SU-DHL-6 (cell line): Measurements from ENCODE around the gene CUBN.

Experiments
- H2AFZ ChIP-seq: fragments of 200-600 bp; sonication (generic); 2 replicates; pipeline ENCODE4 v1.6.1; 2014; ENCODE audit warnings: low read depth, mild to moderate bottlenecking, moderate library complexity, mixed read lengths, antibody characterized with exemption, low read length; ENCODE audit not compliant: severe bottlenecking
- H3F3A ChIP-seq: fragments of 200-600 bp; shearing (Covaris generic); 2 replicates; pipeline ENCODE4 v1.6.0; 2016; ENCODE audit warnings: antibody characterized with exemption, mild to moderate bottlenecking; ENCODE audit not compliant: insufficient read depth
- H3K27ac ChIP-seq: fragments of 200-600 bp; sonication (generic); 2 replicates; pipeline ENCODE4 v1.5.1; 2016; ENCODE audit warnings: low read depth, mild to moderate bottlenecking, low read length, moderate library complexity, mixed read lengths
- H3K27me3 ChIP-seq: fragments of 200-600 bp; sonication (generic), shearing (Covaris generic); 2 replicates; pipeline ENCODE4 v1.6.0; 2014; ENCODE audit warnings: mild to moderate bottlenecking, low read length
- H3K36me3 ChIP-seq: fragments of 200-600 bp; sonication (generic); 2 replicates; pipeline ENCODE4 v1.6.1; 2014; ENCODE audit warnings: mild to moderate bottlenecking, low read length, mixed read lengths
- H3K4me2 ChIP-seq: fragments of 300-600, 200-600 bp; shearing (Covaris generic), sonication (generic); 2 replicates; pipeline ENCODE4 v1.6.0; 2014; ENCODE audit warnings: low read length, low read depth, mild to moderate bottlenecking; ENCODE audit not compliant: poor library complexity, severe bottlenecking
- H3K4me3 ChIP-seq: fragments of 200-600 bp; sonication (generic); 2 replicates; pipeline ENCODE4 v1.5.1; 2014; ENCODE audit warnings: antibody characterized with exemption, low read length, mild to moderate bottlenecking, mixed read lengths; ENCODE audit not compliant: insufficient read depth, poor library complexity, severe bottlenecking
- H3K79me2 ChIP-seq: fragments of 200-600 bp; sonication (generic); 2 replicates; pipeline ENCODE4 v1.6.1; 2014; ENCODE audit warnings: mild to moderate bottlenecking, low read length, moderate library complexity; ENCODE audit not compliant: insufficient read depth
- H3K9ac ChIP-seq: fragments of 200-600 bp; sonication (generic); 2 replicates; pipeline ENCODE4 v1.7.0; 2014; ENCODE audit warnings: mild to moderate bottlenecking, low read length
- H3K9me2 ChIP-seq: fragments of 200-600 bp; sonication (generic); replicated peaks from 2 replicates; pipeline ENCODE4 v1.6.1; 2014; ENCODE audit warnings: low read length; ENCODE audit not compliant: insufficient read depth
- H3K9me3 ChIP-seq: fragments of 200-600 bp; sonication (generic); 2 replicates; pipeline ENCODE4 v1.6.1; 2014; ENCODE audit warnings: low read length, mixed read lengths; ENCODE audit not compliant: insufficient read depth
- H4K20me1 ChIP-seq: fragments of 200-600 bp; sonication (generic); 2 replicates; pipeline ENCODE4 v1.6.1; 2014; ENCODE audit warnings: low read depth, mild to moderate bottlenecking, antibody characterized with exemption, low read length, moderate library complexity, mixed read lengths
- EZH2phosphoT487 ChIP-seq: fragments of 200-600 bp; sonication (generic), shearing (Covaris generic); conservative IDR thresholded peaks from 2 replicates; pipeline ENCODE4 v1.6.1; 2018; ENCODE audit warnings: mild to moderate bottlenecking, antibody characterized with exemption, low read length, moderate library complexity, mixed read lengths
- TF ChIP-seq, protein P1 (sequence below): fragments of 200-600 bp; sonication (generic); IDR thresholded peaks from one replicate; pipeline ENCODE4 v1.5.1; 2017; ENCODE audit warnings: antibody characterized with exemption, mild to moderate bottlenecking, low read length, moderate library complexity; ENCODE audit not compliant: insufficient read depth, poor library complexity, severe bottlenecking

CUBN gene

DNA sequence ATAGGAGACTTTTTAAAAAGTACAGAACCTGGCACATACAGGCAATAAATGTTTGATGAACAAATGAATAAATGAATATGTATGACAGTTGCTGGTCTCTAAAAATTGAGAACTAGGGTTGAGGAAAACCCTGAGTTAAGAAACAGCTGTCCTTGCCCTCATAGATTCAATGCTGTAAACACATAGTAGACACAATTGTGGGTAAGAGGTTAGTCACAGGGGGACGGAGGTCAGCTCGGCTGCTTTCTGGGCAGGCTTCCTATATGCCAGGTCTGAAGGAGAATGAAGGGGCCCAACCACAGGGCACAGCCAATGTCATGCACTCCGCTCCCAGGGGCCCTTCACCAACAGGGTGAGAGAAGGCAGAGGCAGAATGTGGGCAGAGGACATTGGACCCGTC, 169.1 kb downstream of the CUBN start:
- no peaks in the 10 kb centered on the region for H3K9me2 ChIP-seq
- no peaks in the 10 kb centered on the region for H3K79me2 ChIP-seq
- H3K4me3 ChIP-seq = no peak overlapping the region
- TF ChIP-seq, protein P1, sequence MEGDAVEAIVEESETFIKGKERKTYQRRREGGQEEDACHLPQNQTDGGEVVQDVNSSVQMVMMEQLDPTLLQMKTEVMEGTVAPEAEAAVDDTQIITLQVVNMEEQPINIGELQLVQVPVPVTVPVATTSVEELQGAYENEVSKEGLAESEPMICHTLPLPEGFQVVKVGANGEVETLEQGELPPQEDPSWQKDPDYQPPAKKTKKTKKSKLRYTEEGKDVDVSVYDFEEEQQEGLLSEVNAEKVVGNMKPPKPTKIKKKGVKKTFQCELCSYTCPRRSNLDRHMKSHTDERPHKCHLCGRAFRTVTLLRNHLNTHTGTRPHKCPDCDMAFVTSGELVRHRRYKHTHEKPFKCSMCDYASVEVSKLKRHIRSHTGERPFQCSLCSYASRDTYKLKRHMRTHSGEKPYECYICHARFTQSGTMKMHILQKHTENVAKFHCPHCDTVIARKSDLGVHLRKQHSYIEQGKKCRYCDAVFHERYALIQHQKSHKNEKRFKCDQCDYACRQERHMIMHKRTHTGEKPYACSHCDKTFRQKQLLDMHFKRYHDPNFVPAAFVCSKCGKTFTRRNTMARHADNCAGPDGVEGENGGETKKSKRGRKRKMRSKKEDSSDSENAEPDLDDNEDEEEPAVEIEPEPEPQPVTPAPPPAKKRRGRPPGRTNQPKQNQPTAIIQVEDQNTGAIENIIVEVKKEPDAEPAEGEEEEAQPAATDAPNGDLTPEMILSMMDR = no peak
- TF ChIP-seq EZH2phosphoT487 = no peak
- H3K4me2 ChIP-seq = no peak overlapping the region
- no peaks in the 10 kb centered on the region for H3K36me3 ChIP-seq
- H3K9me3 ChIP-seq = no peaks in the 10 kb centered on the region
- no peak overlapping the region for H2AFZ ChIP-seq
- no peaks in the 10 kb centered on the region for H3F3A ChIP-seq
- no peak overlapping the region for H3K9ac ChIP-seq
- no peaks in the 10 kb centered on the region for H3K27me3 ChIP-seq
- H3K27ac ChIP-seq = no peak overlapping the region
- no peaks in the 10 kb centered on the region for H4K20me1 ChIP-seq

DNA sequence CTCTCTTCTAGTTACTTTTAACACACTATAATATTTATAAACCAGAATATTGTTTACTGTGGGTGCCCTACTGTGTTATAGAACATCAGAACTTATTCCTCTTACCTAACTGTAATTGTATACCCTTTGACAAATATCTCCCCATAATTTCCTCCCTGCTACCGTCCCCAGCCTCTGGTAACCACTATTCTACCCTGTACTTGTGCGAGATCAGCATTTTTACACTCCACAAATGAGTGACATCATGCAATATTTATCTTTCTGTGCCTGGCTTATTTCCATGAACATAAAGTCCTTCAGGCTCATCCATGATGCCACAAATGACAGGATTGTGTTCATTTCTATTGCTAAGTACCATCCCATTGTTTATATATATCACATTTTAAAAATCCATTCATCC, 172.6 kb downstream of the CUBN start:
- H3K9ac ChIP-seq = no peak overlapping the region
- no peaks in the 10 kb centered on the region for H3K36me3 ChIP-seq
- no peaks in the 10 kb centered on the region for H3K9me3 ChIP-seq
- no peak overlapping the region for H2AFZ ChIP-seq
- no peaks in the 10 kb centered on the region for H3F3A ChIP-seq
- no peaks in the 10 kb centered on the region for H3K9me2 ChIP-seq
- no peak for TF ChIP-seq EZH2phosphoT487
- TF ChIP-seq, protein P1 = no peak
- no peaks in the 10 kb centered on the region for H3K27me3 ChIP-seq
- no peaks in the 10 kb centered on the region for H3K79me2 ChIP-seq
- H3K4me2 ChIP-seq = no peak overlapping the region
- no peaks in the 10 kb centered on the region for H4K20me1 ChIP-seq
- no peak overlapping the region for H3K4me3 ChIP-seq
- H3K27ac ChIP-seq = no peak overlapping the region

DNA sequence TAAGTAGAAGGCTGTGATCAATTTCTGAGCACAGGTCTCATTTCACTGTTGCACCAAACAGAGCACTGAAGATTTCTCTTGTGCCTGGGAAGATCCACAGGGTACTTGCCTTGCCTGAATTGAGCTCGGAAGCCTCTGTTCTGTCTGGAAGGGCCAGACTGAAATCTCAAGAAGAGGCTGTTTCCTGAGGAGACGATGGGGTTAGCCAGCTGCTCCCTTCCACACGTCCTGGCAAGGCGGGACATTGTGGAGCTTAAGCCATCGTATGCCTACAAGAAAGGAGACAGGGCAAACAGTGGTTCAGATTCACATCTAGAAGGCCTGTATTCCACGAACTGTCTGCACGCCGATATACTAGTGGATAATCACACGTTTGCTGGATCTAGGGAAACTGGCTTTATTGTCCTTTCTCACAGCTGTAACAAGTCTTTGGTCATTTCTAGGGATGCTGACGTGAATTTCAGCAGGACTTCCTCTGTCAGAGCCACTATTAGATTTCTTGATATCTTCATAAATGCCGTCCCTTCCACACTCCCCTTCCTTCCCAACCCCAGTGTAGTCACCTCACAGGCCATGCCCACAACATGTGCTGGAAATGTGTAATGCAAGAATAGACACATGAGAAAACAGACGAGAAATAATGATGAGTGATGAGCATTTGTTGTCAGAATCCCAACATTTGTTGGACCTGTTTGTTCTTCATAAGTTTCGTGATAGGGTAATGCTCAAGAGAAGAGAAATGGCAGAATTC, 175.2 kb downstream of the CUBN start:
- Histone ChIP-seq H3K4me2 (no peak overlapping the region), H3K9me3 (no peaks in the 10 kb centered on the region), H3K9ac (no peak overlapping the region), H3F3A (no peaks in the 10 kb centered on the region), H3K36me3 (no peaks in the 10 kb centered on the region), H4K20me1 (no peaks in the 10 kb centered on the region), H3K79me2 (no peaks in the 10 kb centered on the region), H3K4me3 (no peak overlapping the region), H3K27me3 (no peaks in the 10 kb centered on the region), H3K27ac (no peak overlapping the region), H2AFZ (no peak overlapping the region), H3K9me2 (no peaks in the 10 kb centered on the region)
- TF ChIP-seq, protein P1 = no peak
- no peak for TF ChIP-seq EZH2phosphoT487
